Measurements from ENCODE around the gene FSCN2. TPM values are rescaled to one million over a fixed set of nuclear protein-coding genes. Genes with fewer than 3 reads are reported as not detected.
"Not testable (repeated sequence)": the region's sequence is repeated elsewhere in the genome, so short reads cannot be mapped to it uniquely, and the experiment has no call there.

The FSCN2 gene
- total RNA-seq, 4 donors from 2014 or later = 9.7 to 20.7 (median 17.0) TPM

DNA sequence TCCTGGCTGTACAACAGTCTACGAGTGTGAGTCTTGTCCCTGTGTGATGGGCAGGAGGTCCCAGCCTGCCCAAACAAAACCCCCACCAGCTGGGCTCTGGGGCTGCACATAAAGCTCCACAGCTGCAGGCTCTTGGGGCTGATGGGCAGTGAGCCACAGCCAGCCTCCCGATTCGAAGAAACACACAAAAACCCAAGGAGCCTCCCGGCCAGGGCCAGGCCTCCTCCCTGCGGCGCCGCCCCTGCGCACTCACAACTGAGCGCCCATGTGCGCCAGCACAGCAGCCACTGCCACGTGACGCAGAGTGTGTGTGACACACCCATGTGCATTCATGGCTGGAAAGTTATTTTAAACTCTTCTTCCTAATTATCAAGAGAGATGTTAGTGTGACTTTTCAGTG, 54.6 kb downstream of the FSCN2 start:
- WGBS, 2 donors = 89 to 94% methylated on average over 9 to 12 of the region's 12 CpGs
- DNase-seq = no peak

DNA sequence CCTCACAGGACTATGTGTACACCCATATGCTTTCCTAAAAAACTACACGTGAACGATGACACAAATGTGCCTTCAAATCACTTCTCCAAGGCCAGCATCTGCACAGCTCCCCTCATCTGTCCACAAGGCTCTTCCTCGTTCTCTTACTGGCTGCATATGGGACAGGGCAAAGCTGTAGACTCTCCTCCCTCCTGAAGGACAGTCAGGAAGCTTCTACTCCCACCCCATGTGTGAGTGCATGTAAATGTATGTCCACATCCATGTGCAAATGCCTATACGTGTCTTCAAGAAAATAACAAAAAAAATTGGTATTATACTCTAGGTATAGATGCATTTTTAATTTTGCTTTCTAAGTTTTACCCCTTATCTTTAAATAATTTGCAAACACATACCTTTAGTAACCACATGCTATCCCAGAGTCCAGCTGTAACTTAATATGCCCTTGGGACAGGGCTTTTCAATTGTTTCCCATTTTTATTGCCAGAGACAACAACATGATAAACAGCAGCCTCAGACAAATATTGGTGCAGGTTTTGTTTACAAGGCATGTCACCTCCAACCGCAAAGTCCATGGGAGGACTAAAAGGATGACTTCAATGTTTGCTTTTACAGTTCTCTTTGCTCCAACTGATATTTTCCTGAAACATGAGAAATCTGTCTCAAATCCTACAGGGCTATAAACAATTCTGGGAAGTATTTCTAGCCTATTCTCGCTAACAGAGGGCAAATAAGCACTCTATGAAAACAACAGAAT, 55.6 kb downstream of the FSCN2 start:
- Histone ChIP-seq H3K9me3 (no peaks in the 10 kb centered on the region), H3K4me3 (replicated peaks in 1 of 3) (no peak overlapping the region), H3K4me1 (peaks cover 0 to 5% of the 10 kb centered on the region in 2 donors), H3K36me3 (peaks cover 39 to 41% of the 10 kb centered on the region in 2 donors), H3K27me3 (no peaks in the 10 kb centered on the region), H3K27ac (no peak overlapping the region)
- DNase-seq = no peak
- intact Hi-C loops (cut with DNase I) = no loop called here
- TF ChIP-seq POLR2A (IDR thresholded peaks at IDR 0.05) = no peak
- TF ChIP-seq, protein P1, sequence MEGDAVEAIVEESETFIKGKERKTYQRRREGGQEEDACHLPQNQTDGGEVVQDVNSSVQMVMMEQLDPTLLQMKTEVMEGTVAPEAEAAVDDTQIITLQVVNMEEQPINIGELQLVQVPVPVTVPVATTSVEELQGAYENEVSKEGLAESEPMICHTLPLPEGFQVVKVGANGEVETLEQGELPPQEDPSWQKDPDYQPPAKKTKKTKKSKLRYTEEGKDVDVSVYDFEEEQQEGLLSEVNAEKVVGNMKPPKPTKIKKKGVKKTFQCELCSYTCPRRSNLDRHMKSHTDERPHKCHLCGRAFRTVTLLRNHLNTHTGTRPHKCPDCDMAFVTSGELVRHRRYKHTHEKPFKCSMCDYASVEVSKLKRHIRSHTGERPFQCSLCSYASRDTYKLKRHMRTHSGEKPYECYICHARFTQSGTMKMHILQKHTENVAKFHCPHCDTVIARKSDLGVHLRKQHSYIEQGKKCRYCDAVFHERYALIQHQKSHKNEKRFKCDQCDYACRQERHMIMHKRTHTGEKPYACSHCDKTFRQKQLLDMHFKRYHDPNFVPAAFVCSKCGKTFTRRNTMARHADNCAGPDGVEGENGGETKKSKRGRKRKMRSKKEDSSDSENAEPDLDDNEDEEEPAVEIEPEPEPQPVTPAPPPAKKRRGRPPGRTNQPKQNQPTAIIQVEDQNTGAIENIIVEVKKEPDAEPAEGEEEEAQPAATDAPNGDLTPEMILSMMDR (IDR thresholded peaks at IDR 0.05) = no peak
- WGBS, 2 donors = 90 to 92% methylated on average over 6 of the region's 6 CpGs

More for the DNA sequence above, 54.6 kb downstream of the FSCN2 start:
- intact Hi-C loops (cut with DNase I) = no loop called here
- no peaks in the 10 kb centered on the region for H3K27me3 ChIP-seq
- peaks cover 0 to 9% of the 10 kb centered on the region in 2 donors for H3K4me1 ChIP-seq
- no peak for TF ChIP-seq POLR2A (IDR thresholded peaks at IDR 0.05)
- TF ChIP-seq, protein P1 (IDR thresholded peaks at IDR 0.05) = no peak
- no peaks in the 10 kb centered on the region for H3K9me3 ChIP-seq
- no peak overlapping the region for H3K4me3 ChIP-seq (replicated peaks in 1 of 3)
- H3K27ac ChIP-seq = no peak overlapping the region
- H3K36me3 ChIP-seq = peaks cover 29 to 32% of the 10 kb centered on the region in 2 donors

DNA sequence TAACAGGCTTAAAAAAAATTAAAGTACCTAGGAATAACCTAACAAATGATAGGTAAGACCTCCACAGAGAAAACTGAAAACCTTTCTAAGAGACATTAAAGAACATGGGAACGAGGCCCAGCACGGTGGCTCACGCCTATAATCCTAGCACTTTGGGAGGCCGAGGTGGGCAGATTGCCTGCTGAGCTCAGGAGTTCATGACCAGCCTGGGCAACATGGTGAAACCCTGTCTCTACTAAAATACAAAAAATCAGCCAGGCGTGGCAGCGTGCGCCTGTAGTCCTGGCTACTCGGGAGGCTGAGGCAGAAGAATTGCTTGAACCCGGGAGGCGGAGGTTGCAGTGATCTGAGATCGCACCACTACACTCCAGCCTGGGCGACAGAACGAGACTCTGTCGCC, 56.6 kb downstream of the FSCN2 start:
- WGBS, 2 donors = 95 to 96% methylated on average over 14 of the region's 14 CpGs
- H3K27me3 ChIP-seq; DNase-seq; intact Hi-C loops (cut with DNase I); H3K9me3 ChIP-seq; H3K4me3 ChIP-seq (replicated peaks in 1 of 3); H3K4me1 ChIP-seq; H3K27ac ChIP-seq: not testable (repeated sequence)
- peaks cover 41 to 46% of the 10 kb centered on the region in 2 donors for H3K36me3 ChIP-seq

DNA sequence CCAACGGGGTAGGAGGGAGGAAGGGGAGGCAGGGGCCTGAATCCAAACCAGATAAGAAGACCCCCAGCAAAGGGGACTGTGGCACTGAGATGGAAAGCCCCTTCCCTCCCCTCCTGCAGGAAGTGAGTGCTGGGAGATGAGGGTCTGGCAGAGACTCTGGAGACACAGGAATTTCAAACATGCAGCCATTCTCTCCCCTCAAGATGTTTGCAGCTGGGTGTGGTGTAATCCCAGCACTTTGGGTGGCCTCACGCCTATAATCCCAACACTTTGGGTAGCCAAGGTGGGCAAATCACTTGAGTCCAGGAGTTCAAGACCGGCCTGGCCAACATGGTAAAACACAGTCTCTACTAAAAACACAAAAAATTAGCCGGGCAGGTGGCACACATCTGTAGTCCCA, 57.9 kb downstream of the FSCN2 start:
- no peak for DNase-seq
- peaks cover 44 to 60% of the 10 kb centered on the region in 2 donors for H3K36me3 ChIP-seq
- no peaks in the 10 kb centered on the region for H3K9me3 ChIP-seq
- H3K4me3 ChIP-seq (replicated peaks in 1 of 3) = no peak overlapping the region
- intact Hi-C loops (cut with DNase I) = no loop called here
- no peaks in the 10 kb centered on the region for H3K27me3 ChIP-seq
- peaks cover 0 to 5% of the 10 kb centered on the region in 2 donors for H3K4me1 ChIP-seq
- no peak overlapping the region for H3K27ac ChIP-seq
- WGBS, 2 donors = 86 to 94% methylated on average over 4 of the region's 4 CpGs
- TF ChIP-seq POLR2A (IDR thresholded peaks at IDR 0.05) = no peak
- TF ChIP-seq, protein P1 (IDR thresholded peaks at IDR 0.05) = no peak

Small RNAs within 50 kb of the gene (small RNA-seq; reads per million reads assigned to genes)
- not detected for gene RF00019

Other genes starting within 250 kb of the FSCN2 start
- 100 to 1,000 TPM in 3 of 4 donors, 10 to 100 TPM in 1; 81.8 to 140 (median 121) TPM for gene SLC38A10, start 233.1 kb upstream of the FSCN2 start, total RNA-seq
- 10 to 100 TPM; 13.7 to 33.7 (median 23.9) TPM for gene BAHCC1, start 132.9 kb upstream of the FSCN2 start, total RNA-seq
- 1,000 to 10,000 TPM; 1,168 to 4,304 (median 2,945) TPM for gene ACTG1, start 15.6 kb upstream of the FSCN2 start, total RNA-seq
- gene FAAP100, start 24.0 kb downstream of the FSCN2 start, total RNA-seq = 10 to 100 TPM; 24.1 to 35.2 (median 31.0) TPM
- gene NPLOC4, start 108.7 kb downstream of the FSCN2 start, total RNA-seq = 10 to 100 TPM; 45.8 to 98.5 (median 58.1) TPM
- 1 to 10 TPM in 1 of 4 donors, under 1 TPM in 2, not detected in 1; 0.29 to 2.6 (median 0.40) TPM for gene TSPAN10, start 108.8 kb downstream of the FSCN2 start, total RNA-seq
- gene PDE6G, start 128.2 kb downstream of the FSCN2 start, total RNA-seq = not detected
- gene OXLD1, start 138.2 kb downstream of the FSCN2 start, total RNA-seq = 10 to 100 TPM; 20.5 to 46.3 (median 34.2) TPM
- gene CCDC137, start 138.4 kb downstream of the FSCN2 start, total RNA-seq = 10 to 100 TPM in 1 of 4 donors, 1 to 10 TPM in 3; 4.4 to 11.4 (median 8.8) TPM
- gene ARL16, start 155.4 kb downstream of the FSCN2 start, total RNA-seq = 10 to 100 TPM; 29.7 to 46.5 (median 37.2) TPM
- gene HGS, start 155.6 kb downstream of the FSCN2 start, total RNA-seq = 10 to 100 TPM; 62.9 to 98.3 (median 67.3) TPM
- gene MRPL12, start 175.0 kb downstream of the FSCN2 start, total RNA-seq = 10 to 100 TPM; 30.7 to 89.3 (median 46.4) TPM
- 10 to 100 TPM in 3 of 4 donors, 1 to 10 TPM in 1; 8.9 to 26.3 (median 20.8) TPM for gene SLC25A10, start 183.9 kb downstream of the FSCN2 start, total RNA-seq